ENCODE measurements around the gene CEACAM18. TPM values are rescaled to one million over a fixed set of nuclear protein-coding genes. Genes with fewer than 3 reads are reported as not detected.
A peak's percentile ranks its signal among the peaks of the same experiment; 100 is the strongest.
"Not testable (repeated sequence)": the region's sequence is repeated elsewhere in the genome, so short reads cannot be mapped to it uniquely, and the experiment has no call there.

The CEACAM18 gene
- total RNA-seq, 1 donor from 2014 or later = not detected

- DNase-seq = no peak
Observed at GRCh38 chr19:51461723-51462161, 16.6 kb upstream of the CEACAM18 start.

GRCh38 chr19:51462276-51462675 is 16.1 kb upstream of the CEACAM18 start:
- DNase-seq = no peak

DNA sequence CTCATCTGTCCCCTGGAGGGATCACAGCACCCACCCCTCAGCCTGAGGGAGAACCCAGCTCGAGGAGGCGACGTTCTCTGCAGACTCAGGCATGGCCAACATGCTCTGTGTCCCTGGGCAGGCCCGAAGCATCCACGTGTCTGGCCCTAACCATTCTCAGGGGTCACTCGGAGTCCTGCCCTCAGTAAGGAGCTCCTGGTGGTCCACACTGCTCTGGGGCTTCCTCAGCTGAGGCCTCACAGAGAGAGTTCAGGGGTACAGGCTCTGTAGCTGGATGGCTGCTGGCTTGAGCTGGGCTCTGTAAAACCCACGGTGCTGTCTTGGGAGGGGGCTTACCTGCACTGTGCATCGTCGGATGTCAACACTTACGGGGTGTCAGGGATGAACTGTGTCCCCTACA is 15.7 kb upstream of the CEACAM18 start:
- DNase-seq = no peak

DNA sequence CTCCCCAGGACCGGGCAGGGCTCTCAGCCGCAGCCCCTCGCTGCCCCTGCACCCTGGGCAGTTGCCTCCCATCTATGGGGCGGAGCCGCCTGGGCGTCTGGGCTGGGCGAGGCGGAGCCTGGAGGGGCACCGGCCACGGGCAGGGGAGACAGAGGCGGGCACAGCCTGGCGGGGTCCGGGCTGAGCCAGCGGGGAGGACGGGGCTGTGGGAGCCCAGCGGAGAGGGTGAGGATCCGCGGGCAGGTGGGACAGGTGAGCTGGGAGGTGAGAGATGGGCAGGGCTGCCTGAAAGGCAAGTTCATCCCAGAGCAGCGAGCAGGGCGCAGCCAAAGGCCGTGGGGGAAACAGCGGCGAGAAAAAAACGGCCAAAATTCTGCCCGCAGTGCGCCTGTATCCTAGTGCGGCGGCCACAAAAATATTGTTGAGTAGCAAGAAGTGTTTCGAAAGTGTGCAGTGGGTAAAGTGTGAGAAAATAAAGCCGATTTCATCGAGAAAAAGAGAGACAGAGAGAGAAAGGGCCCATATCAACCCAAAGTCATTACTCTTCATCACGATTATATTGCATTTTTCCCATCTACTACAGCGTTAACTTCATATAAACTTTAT is 14.3 kb upstream of the CEACAM18 start:
- DNase-seq = not testable (repeated sequence)

GRCh38 chr19:51466723-51467122 is 11.6 kb upstream of the CEACAM18 start:
- no peak for DNase-seq

DNA sequence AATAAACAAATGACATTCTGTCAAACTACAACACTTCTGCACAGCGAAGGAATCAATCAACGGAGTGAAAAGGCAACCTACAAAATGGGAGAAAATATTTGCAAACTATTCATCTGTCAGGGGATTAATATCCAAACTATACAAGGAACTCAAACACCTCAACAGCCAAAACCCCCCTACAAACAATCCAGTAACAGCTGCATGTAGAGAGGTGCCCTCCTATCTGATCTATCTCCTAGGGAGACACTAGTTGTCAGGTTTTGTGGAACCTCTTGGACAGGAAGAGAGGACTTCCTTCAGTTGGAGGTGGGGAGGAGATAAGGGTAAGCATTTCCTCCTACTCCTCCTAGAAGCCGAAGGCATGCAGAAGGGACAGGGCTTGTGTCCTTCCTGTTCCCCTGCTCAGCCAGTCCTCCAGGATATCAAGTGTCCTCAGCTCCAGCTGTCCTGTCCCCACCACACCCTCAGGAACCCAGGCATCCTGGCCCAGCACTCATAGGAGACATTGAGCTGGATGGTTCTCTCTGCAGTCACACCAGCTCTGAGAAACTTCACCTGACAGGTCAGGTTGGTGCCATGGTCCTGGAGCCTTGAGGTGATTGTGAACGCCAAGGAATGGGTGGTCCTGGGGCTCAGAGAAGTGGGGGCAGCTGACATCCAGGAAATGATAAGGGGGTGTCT is 10.3 kb upstream of the CEACAM18 start:
- DNase-seq = no peak

DNA sequence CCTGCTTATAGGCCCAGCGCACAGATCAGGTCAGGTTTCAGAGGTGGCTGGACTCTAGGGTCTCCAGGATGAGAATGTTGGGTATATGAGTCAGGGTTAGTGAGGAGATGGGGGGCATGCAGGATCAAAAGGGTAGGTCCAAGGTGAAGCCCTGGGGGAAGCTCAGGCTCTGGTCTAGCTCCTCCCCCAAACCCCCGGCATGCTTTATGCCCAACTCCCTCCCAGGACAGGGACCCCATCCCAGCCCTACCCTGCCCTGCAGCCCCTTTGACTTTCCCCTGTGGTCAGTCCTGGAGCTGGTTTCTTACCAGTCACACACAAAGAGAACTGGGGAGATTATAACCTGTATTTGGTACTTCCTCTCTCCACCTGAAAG is 9.8 kb upstream of the CEACAM18 start:
- DNase-seq = no peak

DNA sequence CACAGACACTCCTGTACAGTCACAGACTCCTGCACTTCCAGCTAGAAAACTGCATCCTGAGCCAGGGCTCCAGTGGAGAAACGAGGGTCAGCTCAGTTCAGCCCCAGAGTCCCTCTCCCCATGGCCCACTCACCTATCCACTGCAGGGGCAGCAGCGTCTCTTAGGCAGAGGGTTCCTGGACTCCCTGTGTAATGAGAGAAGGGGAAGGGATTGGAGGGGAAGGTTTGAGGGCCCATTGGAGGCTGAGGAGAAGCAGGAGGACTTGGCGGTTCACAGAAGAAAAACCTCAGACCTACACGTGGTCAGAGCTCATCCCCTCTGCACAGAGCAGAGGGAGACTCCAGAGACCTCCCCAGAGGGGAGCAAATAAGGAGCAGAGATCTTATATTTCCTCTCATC is 9.2 kb upstream of the CEACAM18 start:
- DNase-seq = no peak

- no peak for DNase-seq
Observed at GRCh38 chr19:51469629-51470028, 8.7 kb upstream of the CEACAM18 start.

- no peak for DNase-seq
Observed at GRCh38 chr19:51470966-51471365, 7.4 kb upstream of the CEACAM18 start.

- DNase-seq = no peak
Observed at GRCh38 chr19:51471527-51471926, 6.8 kb upstream of the CEACAM18 start.

GRCh38 chr19:51472607-51473006 is 5.7 kb upstream of the CEACAM18 start:
- no peak for DNase-seq

GRCh38 chr19:51473009-51473707 is 5.2 kb upstream of the CEACAM18 start:
- DNase-seq = peak; percentile 27

DNA sequence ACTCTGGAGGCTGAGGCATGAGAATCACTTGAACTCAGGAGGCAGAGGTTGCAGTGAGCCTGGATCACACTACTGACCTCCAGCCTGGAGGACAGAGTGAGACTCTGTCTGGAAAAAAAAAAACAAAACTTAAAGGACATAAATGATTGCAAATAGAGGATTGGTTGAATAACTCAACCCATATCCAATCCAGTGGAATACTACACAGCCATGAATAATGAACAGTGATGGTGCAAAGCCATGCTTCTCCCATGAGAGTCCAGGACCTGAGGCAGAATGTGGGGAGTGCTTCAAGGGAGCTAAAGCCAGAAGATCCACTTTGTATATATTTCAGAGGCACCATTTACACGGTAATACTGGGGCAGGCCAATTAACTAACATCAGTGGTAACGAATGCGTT is 2.2 kb upstream of the CEACAM18 start:
- no peak for DNase-seq

DNA sequence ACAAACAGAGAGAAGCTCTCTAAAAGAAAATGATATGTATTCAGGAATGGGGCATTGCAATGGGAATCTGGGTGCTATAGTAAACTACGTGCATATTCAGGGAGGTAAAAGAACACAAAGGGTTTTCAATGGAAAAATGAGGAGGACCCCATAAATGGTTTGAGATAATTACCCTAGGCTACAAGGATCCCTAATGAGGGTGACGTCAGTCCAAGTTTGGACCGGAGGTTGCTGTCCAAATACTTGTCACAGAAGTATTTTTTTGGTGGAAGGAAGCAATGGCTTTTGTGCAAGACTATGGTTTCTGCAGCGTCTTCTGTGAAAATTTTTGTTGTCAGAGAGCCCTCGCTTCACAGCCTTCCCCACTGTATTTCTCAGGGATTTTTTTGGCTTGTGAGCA is 995 bp upstream of the CEACAM18 start:
- no peak for DNase-seq

DNA sequence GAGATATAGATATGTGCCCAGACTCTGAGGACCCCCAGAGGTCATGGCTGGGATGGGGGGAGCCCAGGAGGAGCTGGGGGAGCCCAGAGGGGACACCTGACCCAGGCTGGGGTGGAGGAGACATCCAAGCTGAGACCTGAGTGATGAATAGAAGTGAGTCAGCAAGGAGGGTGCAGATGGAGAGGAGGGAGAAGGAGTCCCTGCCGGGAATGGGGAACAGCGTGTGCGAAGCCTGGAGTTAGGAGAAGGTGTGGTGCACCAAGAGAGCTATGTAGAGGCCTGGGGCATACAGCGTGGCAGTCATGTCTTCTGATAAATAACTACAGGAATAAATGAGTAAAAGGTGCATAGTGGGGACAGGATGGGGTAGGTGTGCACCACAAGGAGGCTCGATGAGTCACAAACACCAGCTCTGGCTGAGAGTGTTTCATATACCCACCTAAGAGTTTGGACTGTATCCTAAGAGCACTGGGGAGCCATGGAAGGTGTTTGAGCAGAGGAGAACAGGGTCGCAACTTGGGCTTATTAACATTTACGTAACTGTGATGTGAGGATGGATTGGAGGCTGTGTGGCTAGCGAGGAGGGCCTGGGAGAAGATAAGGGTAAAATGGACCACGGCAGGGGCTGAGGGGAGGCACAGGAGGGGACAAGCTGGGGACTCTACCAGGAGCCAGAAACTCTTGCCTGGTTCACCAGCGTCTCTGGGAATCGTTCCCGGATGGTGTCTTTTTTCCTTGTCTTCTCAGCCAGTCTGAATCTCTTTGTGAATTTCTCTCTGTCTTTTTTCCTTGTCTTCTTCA is 1.4 kb downstream of the CEACAM18 start:
- DNase-seq = no peak

- no peak for DNase-seq
Observed at GRCh38 chr19:51480590-51480989, 2.3 kb downstream of the CEACAM18 start.

- no peak for DNase-seq
Observed at GRCh38 chr19:51485960-51486660, 7.8 kb downstream of the CEACAM18 start.

- no peak for DNase-seq
Observed at GRCh38 chr19:51488491-51488890, 10.2 kb downstream of the CEACAM18 start.

- DNase-seq = no peak
Observed at GRCh38 chr19:51489113-51489512, 10.8 kb downstream of the CEACAM18 start.

- no peak for DNase-seq
Observed at GRCh38 chr19:51490676-51491075, 12.3 kb downstream of the CEACAM18 start.

- no peak for DNase-seq
Observed at GRCh38 chr19:51491586-51491985, 13.2 kb downstream of the CEACAM18 start.

Measured in occipital lobe (tissue), 2 donors.